B cell (primary cell): ENCODE data around the gene PDLIM5. TPM values are rescaled to one million over a fixed set of nuclear protein-coding genes. Genes with fewer than 3 reads are reported as not detected.

Experiments used
- ATAC-seq: fragments of 200-7000 bp; cut with Tn5 transposase; one replicate; pipeline ENCODE4 v1.10.0; 2021; ENCODE audit warnings: low read depth, mild to moderate bottlenecking, moderate number of reproducible peaks, moderate library complexity
- CTCF ChIA-PET: fragments of 350-600 bp; sonication (Branson Sonifier 250); formaldehyde crosslinking; loops from one replicate; lab custom pipeline; 2021; ENCODE audit warnings: antibody characterized with exemption, inconsistent platforms; lab: Charles Lee
- POLR2A ChIA-PET: fragments of 350-600 bp; sonication (Branson Sonifier 250); formaldehyde crosslinking; loops from one replicate; lab custom pipeline; 2021; ENCODE audit warnings: antibody characterized with exemption; lab: Charles Lee
- DNase-seq: peaks from one replicate; pipeline ENCODE4 v3.0.0; 2013
- H2AFZ ChIP-seq: 2 replicates; pipeline ENCODE4 v1.6.1; 2012; ENCODE audit warnings: mild to moderate bottlenecking, low read depth, low read length; ENCODE audit not compliant: insufficient read depth, poor library complexity, severe bottlenecking
- H3K27ac ChIP-seq, 2 donors: 1 replicate in 1 of 2; 2 replicates in 1 of 2; pipeline ENCODE4 v1.5.1; 2012 to 2013; ENCODE audit warnings: low read length in 2 of 2, mild to moderate bottlenecking in 2 of 2, moderate library complexity in 1 of 2
- H3K27me3 ChIP-seq, 4 experiments: fragments of 200-600 bp in 1 of 4; sonication (generic) in 1 of 4; replicated peaks in 1 of 4; 1 replicate in 2 of 4; 2 replicates in 2 of 4; pipeline versions ENCODE4 v1.6.1 to v1.7.0; 2013 to 2016; ENCODE audit warnings: low read length in 3 of 4, mild to moderate bottlenecking in 2 of 4, mixed read lengths in 1 of 4, moderate library complexity in 1 of 4; ENCODE audit not compliant: insufficient read depth in 4 of 4, control insufficient read depth in 3 of 4; ENCODE audit errors: control extremely low read depth in 1 of 4
- H3K36me3 ChIP-seq, 2 experiments: replicated peaks in 1 of 2; 1 replicate in 1 of 2; 2 replicates in 1 of 2; pipeline versions ENCODE4 v1.6.1 to v1.7.1; 2013; ENCODE audit warnings: low read length in 1 of 2; ENCODE audit not compliant: insufficient read depth in 2 of 2, control insufficient read depth in 1 of 2; ENCODE audit errors: control extremely low read depth in 1 of 2, extremely low read depth in 1 of 2
- H3K4me1 ChIP-seq, 2 donors: fragments of 200-600 bp in 1 of 2; sonication (generic) in 1 of 2; 1 replicate in 1 of 2; 2 replicates in 1 of 2; pipeline versions ENCODE4 v1.5.1 to v1.6.1; 2013 to 2017; ENCODE audit warnings: low read length in 2 of 2; ENCODE audit not compliant: control insufficient read depth in 2 of 2, insufficient read depth in 2 of 2
- H3K4me2 ChIP-seq: replicated peaks from 2 replicates; pipeline ENCODE3; 2012; ENCODE audit warnings: mild to moderate bottlenecking, low read depth, low read length; ENCODE audit not compliant: poor library complexity, severe bottlenecking
- H3K4me3 ChIP-seq, 5 experiments: fragments of 200-600 bp in 1 of 5; sonication (generic) in 1 of 5; 1 replicate in 3 of 5; 2 replicates in 2 of 5; pipeline versions ENCODE4 v1.5.1 to v1.7.0; 2011 to 2016; ENCODE audit warnings: low read length in 4 of 5, mild to moderate bottlenecking in 4 of 5, low read depth in 2 of 5, control low read depth in 1 of 5, moderate library complexity in 1 of 5; ENCODE audit not compliant: insufficient read depth in 1 of 5; ENCODE audit errors: control extremely low read depth in 1 of 5, extremely low read depth in 1 of 5
- H3K79me2 ChIP-seq: fragments of 200-600 bp; sonication (generic); one replicate; pipeline ENCODE4 v1.6.0; 2016; ENCODE audit warnings: low read length; ENCODE audit not compliant: control insufficient read depth, insufficient read depth
- H3K9ac ChIP-seq: fragments of 200-600 bp; sonication (generic); 2 replicates; pipeline ENCODE4 v1.6.1; 2017; ENCODE audit warnings: mild to moderate bottlenecking, low read length, moderate library complexity
- H3K9me3 ChIP-seq, 3 donors: one replicate each; pipeline versions ENCODE4 v1.6.1 to v1.7.1; 2013; ENCODE audit warnings: low read length in 2 of 3; ENCODE audit not compliant: control insufficient read depth in 2 of 3, insufficient read depth in 1 of 3; ENCODE audit errors: control extremely low read depth in 1 of 3
- H4K20me1 ChIP-seq: 2 replicates; pipeline ENCODE4 v1.6.0; 2012; ENCODE audit warnings: mild to moderate bottlenecking, low read length; ENCODE audit not compliant: insufficient read depth, control insufficient read depth, poor library complexity, severe bottlenecking
- H3K27ac Mint-ChIP-seq: one replicate; pipeline ENCODE4 v1.8.0; 2021; ENCODE audit warnings: mixed read lengths
- H3K27me3 Mint-ChIP-seq: one replicate; pipeline ENCODE4 v1.8.0; 2021; ENCODE audit warnings: mixed read lengths
- H3K4me1 Mint-ChIP-seq: one replicate; pipeline ENCODE4 v1.8.0; 2021; ENCODE audit warnings: mixed read lengths
- H3K4me3 Mint-ChIP-seq: one replicate; pipeline ENCODE4 v1.8.0; 2021; ENCODE audit warnings: mixed read lengths
- H3K9me3 Mint-ChIP-seq: one replicate; pipeline ENCODE4 v1.8.0; 2022; ENCODE audit warnings: mixed read lengths; ENCODE audit not compliant: insufficient read depth
- EZH2 ChIP-seq: IDR thresholded peaks from 2 replicates; pipeline ENCODE4 v1.6.1; 2012; ENCODE audit warnings: borderline replicate concordance, low read depth, mild to moderate bottlenecking, moderate library complexity, low read length; ENCODE audit not compliant: insufficient read depth, poor library complexity, severe bottlenecking
- WGBS: methylation state at CpG from one replicate; pipeline ENCODE4 v1.1.5; 2013; ENCODE audit warnings: missing lambda C conversion rate; ENCODE audit not compliant: insufficient coverage; 5-methylcytosine and 5-hydroxymethylcytosine counted together
- intact Hi-C: fragments of 100-400 bp; cut with micrococcal nuclease; formaldehyde crosslinking; loops from one replicate; pipeline ENCODE4 v1.10.0; 2022
- polyA plus RNA-seq: library from polyadenylated mRNA; depleted of rRNA; stranded (reverse); fragments of >200 nt; gene quantifications from 2 replicates; pipeline ENCODE4 v1.2.3, GENCODE V29; 2012
- total RNA-seq, 2 donors: library from RNA; stranded (reverse); fragments of 120-200 nt in 1 of 2; gene quantifications; 1 replicate in 1 of 2; 2 replicates in 1 of 2; pipeline versions ENCODE4 v1.2.3 to v1.2.4, GENCODE V29; 2013 to 2022
- TF ChIP-seq, protein P1 (sequence below): fragments of 200-600 bp; IDR thresholded peaks from one replicate; pipeline ENCODE4 v1.8.0; 2022; ENCODE audit warnings: antibody characterized with exemption, mild to moderate bottlenecking

PDLIM5 gene
- total and polyA plus RNA-seq, 2 donors (not counting 1 experiment from before 2014, with no cell fraction given), result 24.0 to 30.2 TPM

DNA sequence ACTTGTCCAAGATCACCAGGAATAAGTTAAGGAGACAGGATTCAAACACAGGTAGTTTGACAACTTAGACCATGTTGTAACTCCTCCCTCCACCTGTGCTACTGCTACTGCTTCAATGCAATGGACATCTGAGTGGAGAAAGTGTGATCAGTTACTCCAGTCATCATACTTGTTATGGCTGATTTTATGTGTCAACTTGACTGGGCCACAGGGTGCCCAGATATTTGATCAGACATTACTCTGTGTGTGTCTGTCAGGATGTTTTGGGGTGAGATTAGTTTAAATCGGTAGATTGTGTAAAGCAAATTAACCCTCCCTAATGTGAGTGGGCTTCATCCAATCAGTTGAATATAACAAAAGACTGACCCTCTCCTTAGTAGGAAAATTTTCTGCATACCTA is 34.8 kb upstream of the PDLIM5 start:
- CTCF ChIA-PET, result interaction anchor here (0.8 kb wide), 1 partner anchor 9 kb away, joined by 3 read pairs; no protein-coding TSS in a partner anchor
- Histone ChIP-seq H3K4me2 (no peak overlapping the region), H3K4me3 (no peak overlapping the region), H3K79me2 (no peaks in the 10 kb centered on the region), H3K27ac (no peak overlapping the region), H3K9ac (no peak overlapping the region), H3K36me3 (no peaks in the 10 kb centered on the region), H3K9me3 (no peaks in the 10 kb centered on the region), H4K20me1 (no peaks in the 10 kb centered on the region), H2AFZ (no peak overlapping the region), H3K27me3 (peaks cover 0 to 6% (median 2%) of the 10 kb centered on the region in 4 experiments), H3K4me1 (no peaks in the 10 kb centered on the region)
- intact Hi-C loops, result no loop called here
- Mint-ChIP-seq H3K27ac (no peak overlapping the region), H3K4me3 (no peak overlapping the region), H3K27me3 (peaks cover 58% of the 10 kb centered on the region), H3K4me1 (no peaks in the 10 kb centered on the region), H3K9me3 (peaks cover 7% of the 10 kb centered on the region)
- POLR2A ChIA-PET, result no interaction called here
- WGBS, result no CpG with 5 or more reads among the region's 1 CpG
- ATAC-seq (no peak), DNase-seq (no peak)
- TF ChIP-seq, protein P1, sequence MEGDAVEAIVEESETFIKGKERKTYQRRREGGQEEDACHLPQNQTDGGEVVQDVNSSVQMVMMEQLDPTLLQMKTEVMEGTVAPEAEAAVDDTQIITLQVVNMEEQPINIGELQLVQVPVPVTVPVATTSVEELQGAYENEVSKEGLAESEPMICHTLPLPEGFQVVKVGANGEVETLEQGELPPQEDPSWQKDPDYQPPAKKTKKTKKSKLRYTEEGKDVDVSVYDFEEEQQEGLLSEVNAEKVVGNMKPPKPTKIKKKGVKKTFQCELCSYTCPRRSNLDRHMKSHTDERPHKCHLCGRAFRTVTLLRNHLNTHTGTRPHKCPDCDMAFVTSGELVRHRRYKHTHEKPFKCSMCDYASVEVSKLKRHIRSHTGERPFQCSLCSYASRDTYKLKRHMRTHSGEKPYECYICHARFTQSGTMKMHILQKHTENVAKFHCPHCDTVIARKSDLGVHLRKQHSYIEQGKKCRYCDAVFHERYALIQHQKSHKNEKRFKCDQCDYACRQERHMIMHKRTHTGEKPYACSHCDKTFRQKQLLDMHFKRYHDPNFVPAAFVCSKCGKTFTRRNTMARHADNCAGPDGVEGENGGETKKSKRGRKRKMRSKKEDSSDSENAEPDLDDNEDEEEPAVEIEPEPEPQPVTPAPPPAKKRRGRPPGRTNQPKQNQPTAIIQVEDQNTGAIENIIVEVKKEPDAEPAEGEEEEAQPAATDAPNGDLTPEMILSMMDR, result no peak
- no peak for TF ChIP-seq EZH2

DNA sequence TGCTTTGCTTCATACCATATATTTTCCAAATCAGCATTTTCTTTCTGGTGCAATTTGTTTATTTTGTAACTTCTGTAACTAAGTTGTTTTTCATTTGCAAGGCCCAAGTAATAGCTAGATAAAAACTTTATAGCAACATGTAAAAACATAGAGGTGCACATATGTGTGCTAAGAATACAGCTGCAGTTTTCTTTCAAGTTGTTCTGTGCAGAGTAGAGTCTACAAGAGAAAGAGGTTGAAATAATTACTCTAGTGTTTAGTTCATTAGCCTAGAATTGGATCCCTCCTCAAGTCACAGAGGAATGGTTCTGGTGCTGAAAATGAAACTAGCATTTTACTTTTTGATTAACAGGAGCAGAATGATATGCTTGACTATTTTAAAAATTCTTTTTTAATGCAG is 32.2 kb upstream of the PDLIM5 start:
- ChIA-PET CTCF (interaction anchor here (2.5 kb wide), 1 partner anchor 13 kb away, joined by 8 read pairs; no protein-coding TSS in a partner anchor), POLR2A (no interaction called here)
- no peak overlapping the region for H3K4me3 ChIP-seq
- ATAC-seq (no peak), DNase-seq (no peak)
- no peak overlapping the region for H3K9ac ChIP-seq
- no peaks in the 10 kb centered on the region for H3K79me2 ChIP-seq
- intact Hi-C loops, result no loop called here
- H3K27me3 ChIP-seq, result peaks cover 0 to 6% (median 3%) of the 10 kb centered on the region in 4 experiments
- no peaks in the 10 kb centered on the region for H3K9me3 ChIP-seq
- TF ChIP-seq EZH2, result no peak
- no peak overlapping the region for H3K27ac ChIP-seq
- no peak overlapping the region for H2AFZ ChIP-seq
- H3K27ac Mint-ChIP-seq, result no peak overlapping the region
- peaks cover 7% of the 10 kb centered on the region for H3K9me3 Mint-ChIP-seq
- H3K4me2 ChIP-seq, result no peak overlapping the region
- H3K4me3 Mint-ChIP-seq, result no peak overlapping the region
- no peaks in the 10 kb centered on the region for H4K20me1 ChIP-seq
- H3K36me3 ChIP-seq, result no peaks in the 10 kb centered on the region
- H3K27me3 Mint-ChIP-seq, result peaks cover 55% of the 10 kb centered on the region
- no peaks in the 10 kb centered on the region for H3K4me1 Mint-ChIP-seq
- no peaks in the 10 kb centered on the region for H3K4me1 ChIP-seq
